Activated T-cell treated with anti-CD3 and anti-CD28 coated beads for 4 hours (primary cell): Measurements from ENCODE around the gene APOL6.
"Not testable (repeated sequence)": the region's sequence is repeated elsewhere in the genome, so short reads cannot be mapped to it uniquely, and the experiment has no call there.

Experiments used
- DNase-seq: peaks from one replicate; pipeline ENCODE4 v3.0.0-alpha.2; 2020

The APOL6 gene

GRCh38 chr22:35638410-35638809 lies 9.8 kb upstream of the APOL6 start:
- no peak for DNase-seq

- DNase-seq = no peak
Observed at GRCh38 chr22:35641494-35642120, 6.6 kb upstream of the APOL6 start.

- no peak for DNase-seq
Observed at GRCh38 chr22:35642305-35642741, 5.9 kb upstream of the APOL6 start.

GRCh38 chr22:35643991-35644390 lies 4.3 kb upstream of the APOL6 start:
- no peak for DNase-seq

- no peak for DNase-seq
Observed at GRCh38 chr22:35645646-35646045, 2.6 kb upstream of the APOL6 start.

GRCh38 chr22:35649026-35649553 lies 844 bp downstream of the APOL6 start:
- DNase-seq = no peak

GRCh38 chr22:35649636-35650250 lies 1.5 kb downstream of the APOL6 start:
- DNase-seq = no peak

- no peak for DNase-seq
Observed at GRCh38 chr22:35651085-35651484, 2.8 kb downstream of the APOL6 start.

- DNase-seq = no peak
Observed at GRCh38 chr22:35653824-35654223, 5.6 kb downstream of the APOL6 start.

- DNase-seq = no peak
Observed at GRCh38 chr22:35656284-35656752, 8.1 kb downstream of the APOL6 start.

- DNase-seq = no peak
Observed at GRCh38 chr22:35657571-35658312, 9.5 kb downstream of the APOL6 start.

- peak; percentile 58 for DNase-seq
Observed at GRCh38 chr22:35660291-35661127, 12.3 kb downstream of the APOL6 start.

GRCh38 chr22:35661464-35661863 lies 13.2 kb downstream of the APOL6 start:
- DNase-seq = no peak

- DNase-seq = no peak
Observed at GRCh38 chr22:35662914-35663313, 14.7 kb downstream of the APOL6 start.

- DNase-seq = no peak
Observed at GRCh38 chr22:35663371-35663770, 15.1 kb downstream of the APOL6 start.

- DNase-seq = no peak
Observed at GRCh38 chr22:35664955-35665587, 16.8 kb downstream of the APOL6 start.

- not testable (repeated sequence) for DNase-seq
Observed at GRCh38 chr22:35666699-35667098, 18.5 kb downstream of the APOL6 start.

GRCh38 chr22:35674335-35674734 lies 26.1 kb downstream of the APOL6 start:
- no peak for DNase-seq

- DNase-seq = not testable (repeated sequence)
Observed at GRCh38 chr22:35676065-35676464, 27.8 kb downstream of the APOL6 start.

- no peak for DNase-seq
Observed at GRCh38 chr22:35677460-35678187, 29.4 kb downstream of the APOL6 start.

GRCh38 chr22:35678836-35679235 lies 30.6 kb downstream of the APOL6 start:
- DNase-seq = no peak

GRCh38 chr22:35679492-35679891 lies 31.2 kb downstream of the APOL6 start:
- DNase-seq = peak; percentile 58
